ENCODE results near the gene CCDC138. TPM values are rescaled to one million over a fixed set of nuclear protein-coding genes. Genes with fewer than 3 reads are reported as not detected.
"Not testable (repeated sequence)": the region's sequence is repeated elsewhere in the genome, so short reads cannot be mapped to it uniquely, and the experiment has no call there.

Gene CCDC138, protein sequence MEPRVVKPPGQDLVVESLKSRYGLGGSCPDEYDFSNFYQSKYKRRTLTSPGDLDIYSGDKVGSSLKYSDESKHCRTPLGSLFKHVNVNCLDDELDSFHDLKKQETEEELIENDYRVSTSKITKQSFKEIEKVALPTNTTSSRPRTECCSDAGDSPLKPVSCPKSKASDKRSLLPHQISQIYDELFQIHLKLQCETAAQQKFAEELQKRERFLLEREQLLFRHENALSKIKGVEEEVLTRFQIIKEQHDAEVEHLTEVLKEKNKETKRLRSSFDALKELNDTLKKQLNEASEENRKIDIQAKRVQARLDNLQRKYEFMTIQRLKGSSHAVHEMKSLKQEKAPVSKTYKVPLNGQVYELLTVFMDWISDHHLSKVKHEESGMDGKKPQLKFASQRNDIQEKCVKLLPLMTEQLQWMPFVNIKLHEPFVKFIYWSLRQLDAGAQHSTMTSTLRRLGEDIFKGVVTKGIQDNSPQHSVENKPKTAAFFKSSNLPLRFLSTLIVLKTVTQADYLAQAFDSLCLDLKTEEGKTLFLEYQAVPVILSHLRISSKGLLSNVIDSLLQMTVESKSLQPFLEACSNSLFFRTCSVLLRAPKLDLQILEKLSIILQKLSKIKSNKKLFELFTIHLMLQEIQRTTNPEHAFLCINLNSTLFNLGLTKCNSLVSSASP
- total RNA-seq, result 1.2 TPM
- long read RNA-seq, result 0 reads

DNA sequence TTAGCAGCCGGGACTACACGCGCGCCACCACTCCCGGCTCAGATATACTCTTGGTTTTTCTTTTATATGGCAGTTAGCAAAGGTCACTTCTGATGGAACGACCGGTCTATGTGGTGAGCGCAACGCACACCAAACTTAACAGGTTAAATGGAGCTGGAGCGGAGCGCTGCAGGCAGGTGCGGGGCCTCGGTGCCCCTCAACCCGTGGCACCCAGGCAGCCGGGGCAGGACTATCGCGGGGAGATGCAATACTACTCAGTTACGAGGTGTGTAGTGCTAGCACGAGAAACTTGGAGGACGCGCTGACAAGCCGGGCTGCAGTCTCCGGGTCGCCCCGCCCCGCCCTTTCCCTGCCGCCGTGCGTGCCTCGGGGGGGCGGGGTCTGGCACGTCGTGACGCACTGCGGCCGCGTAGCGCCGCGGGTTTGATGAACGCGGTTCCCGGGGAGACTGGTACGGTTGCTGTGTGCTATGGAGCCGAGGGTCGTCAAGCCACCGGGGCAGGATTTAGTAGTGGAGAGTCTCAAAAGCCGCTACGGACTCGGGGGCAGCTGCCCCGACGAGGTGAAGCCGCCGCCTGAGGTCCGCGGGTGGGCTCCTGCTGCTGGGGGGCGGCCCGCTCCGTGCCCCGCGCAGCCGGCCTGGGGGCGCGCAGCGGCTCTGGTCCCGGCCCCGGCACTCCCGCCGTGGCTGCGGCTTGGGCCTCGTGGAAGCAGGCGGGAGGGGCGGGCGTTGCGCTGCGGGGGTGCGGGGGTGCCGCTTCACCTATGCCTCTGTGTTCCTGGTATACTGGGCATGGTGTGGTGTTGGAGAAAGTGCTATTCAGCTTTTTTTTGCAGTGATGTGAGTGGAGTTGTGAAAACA, at the start of gene CCDC138:
TSS of gene CCDC138 (plus strand) at position 418 of the 862 bp plus-strand sequence. CDS start at position 470, 52 bp downstream.
- intact Hi-C loops (cut with DNase I), result no loop called here
- peak; percentile 98 for ATAC-seq
- DNase-seq (ENCODE audit: missing footprints), result peak; percentile 97

DNA sequence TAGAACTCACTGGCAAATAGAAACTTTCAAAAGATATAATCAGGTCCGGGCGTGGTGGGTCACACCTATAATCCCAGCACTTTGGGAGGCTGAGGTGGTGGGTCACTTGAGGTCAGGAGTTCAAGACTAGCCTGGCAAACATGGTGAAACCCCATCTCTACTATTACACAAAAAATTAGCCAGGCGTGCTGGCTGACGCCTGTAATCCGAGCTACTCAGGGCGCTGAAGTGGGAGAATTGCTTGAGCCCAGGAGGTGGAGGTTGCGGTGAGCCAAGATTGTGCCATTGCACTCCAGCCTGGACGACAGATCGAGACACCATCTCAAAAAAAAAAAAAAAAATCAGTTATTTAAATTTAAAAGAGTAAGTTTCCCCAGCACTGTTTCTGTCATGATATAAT, 28.6 kb upstream of the CCDC138 start:
- intact Hi-C loops (cut with DNase I); ATAC-seq; DNase-seq (ENCODE audit: missing footprints): not testable (repeated sequence)

DNA sequence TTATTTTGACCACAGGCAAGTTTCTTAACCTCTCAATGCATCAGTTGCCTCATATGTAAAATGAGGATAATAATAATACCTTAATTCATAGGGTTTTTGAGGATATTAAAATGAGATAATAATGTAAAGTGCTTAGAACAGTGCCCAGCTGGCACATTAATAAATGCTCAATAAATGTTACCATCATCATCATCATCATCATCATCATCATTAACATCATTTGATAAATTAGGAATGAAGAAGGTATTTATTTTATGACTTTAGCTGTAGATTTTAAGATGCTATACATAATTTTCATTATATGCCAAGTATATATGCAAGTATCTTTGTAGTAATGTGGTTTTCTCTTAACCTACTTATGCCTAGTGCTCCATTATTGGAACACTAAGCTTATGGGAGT, 24.0 kb upstream of the CCDC138 start:
- intact Hi-C loops (cut with DNase I); DNase-seq (ENCODE audit: missing footprints); ATAC-seq: not testable (repeated sequence)

DNA sequence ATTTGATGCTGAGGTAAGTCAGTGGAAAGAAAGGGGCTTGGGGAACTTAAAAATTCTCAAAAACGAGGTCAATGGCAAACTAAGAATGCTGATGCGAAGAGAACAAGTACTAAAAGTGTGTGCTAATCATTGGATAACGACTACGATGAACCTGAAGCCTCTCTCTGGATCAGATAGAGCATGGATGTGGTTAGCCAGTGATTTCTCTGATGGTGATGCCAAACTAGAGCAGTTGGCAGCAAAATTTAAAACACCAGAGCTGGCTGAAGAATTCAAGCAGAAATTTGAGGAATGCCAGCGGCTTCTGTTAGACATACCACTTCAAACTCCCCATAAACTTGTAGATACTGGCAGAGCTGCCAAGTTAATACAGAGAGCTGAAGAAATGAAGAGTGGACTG, 19.9 kb upstream of the CCDC138 start:
- DNase-seq (ENCODE audit: missing footprints); ATAC-seq; intact Hi-C loops (cut with DNase I): not testable (repeated sequence)

DNA sequence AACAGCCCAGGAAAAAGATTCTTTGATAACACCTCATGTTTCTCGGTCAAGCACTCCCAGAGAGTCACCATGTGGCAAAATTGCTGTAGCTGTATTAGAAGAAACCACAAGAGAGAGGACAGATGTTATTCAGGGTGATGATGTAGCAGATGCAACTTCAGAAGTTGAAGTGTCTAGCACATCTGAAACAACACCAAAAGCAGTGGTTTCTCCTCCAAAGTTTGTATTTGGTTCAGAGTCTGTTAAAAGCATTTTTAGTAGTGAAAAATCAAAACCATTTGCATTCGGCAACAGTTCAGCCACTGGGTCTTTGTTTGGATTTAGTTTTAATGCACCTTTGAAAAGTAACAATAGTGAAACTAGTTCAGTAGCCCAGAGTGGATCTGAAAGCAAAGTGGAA, 18.7 kb upstream of the CCDC138 start:
- ATAC-seq; DNase-seq (ENCODE audit: missing footprints); intact Hi-C loops (cut with DNase I): not testable (repeated sequence)

DNA sequence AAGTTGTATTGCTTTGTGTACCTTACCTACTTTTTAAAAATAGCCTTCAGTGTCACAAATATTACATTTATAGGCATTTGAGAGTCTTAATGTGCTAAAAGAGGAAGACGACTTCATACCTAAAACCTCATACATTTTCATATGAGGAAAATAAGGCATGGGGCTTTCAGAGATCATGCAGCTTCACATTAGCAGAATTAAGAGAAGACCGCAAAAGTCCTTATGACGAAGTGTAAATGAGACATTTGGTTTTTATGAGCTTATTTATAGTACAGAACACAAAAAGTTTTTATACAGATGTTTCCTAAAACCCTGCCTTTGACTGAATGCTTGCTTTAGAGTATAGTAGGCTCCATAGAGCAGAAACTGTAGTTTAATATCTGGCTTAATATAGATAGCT, 10.1 kb upstream of the CCDC138 start:
- DNase-seq (ENCODE audit: missing footprints) (no peak), ATAC-seq (no peak)
- intact Hi-C loops (cut with DNase I), result no loop called here

DNA sequence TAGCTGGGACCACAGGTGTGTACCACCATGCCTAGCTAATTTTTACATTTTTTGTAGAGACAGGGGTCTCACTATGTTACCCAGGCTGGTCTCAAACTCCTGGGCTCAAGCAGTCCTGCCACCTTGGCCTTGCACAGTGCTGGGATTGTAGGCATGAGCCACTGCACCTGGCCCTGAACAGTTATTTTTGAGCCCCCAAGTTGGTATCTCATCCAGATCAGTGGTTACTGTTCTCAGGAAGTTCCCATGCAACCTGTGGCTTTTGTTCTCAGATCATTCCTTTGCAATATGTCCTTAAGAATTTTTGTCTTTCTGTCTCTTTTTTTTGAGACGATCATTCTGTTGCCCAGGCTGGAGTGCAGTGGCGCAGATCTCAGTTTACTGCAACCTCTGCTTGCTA, 7.7 kb upstream of the CCDC138 start:
- DNase-seq (ENCODE audit: missing footprints), result no peak
- intact Hi-C loops (cut with DNase I), result no loop called here
- ATAC-seq, result no peak

DNA sequence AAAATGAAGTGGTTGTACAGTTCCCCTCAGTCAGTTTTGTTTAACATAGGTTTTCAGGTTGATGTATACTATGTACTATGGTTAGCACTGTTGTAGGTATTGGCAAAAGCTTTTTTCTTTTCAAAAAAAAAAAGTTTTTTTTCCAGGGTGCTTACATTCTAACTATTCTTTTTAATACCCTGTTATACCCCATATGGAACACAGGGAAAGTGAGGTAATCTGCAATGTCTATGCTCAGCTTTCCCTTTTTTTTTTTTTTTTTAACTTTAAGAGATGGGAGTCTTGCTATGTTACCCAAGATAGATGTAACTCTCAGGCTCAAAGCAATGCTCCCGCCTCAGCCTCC, 590 bp upstream of the CCDC138 start:
- DNase-seq (ENCODE audit: missing footprints), result no peak
- intact Hi-C loops (cut with DNase I), result no loop called here
- no peak for ATAC-seq

DNA sequence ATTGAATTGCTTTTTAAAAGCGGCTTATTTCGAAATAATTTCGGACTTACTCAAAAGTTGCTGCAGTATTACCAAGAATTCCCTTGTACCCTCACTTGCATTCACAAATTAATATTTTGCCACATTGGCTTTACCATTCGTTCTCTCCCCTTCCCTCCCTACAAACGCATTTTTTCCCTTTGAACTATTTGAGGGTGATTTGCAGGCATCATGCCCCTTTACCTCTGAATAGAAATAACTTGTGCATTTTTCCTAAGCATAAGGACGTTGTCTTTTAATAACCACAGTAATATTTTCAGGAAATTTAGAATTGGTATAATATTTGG, 608 bp downstream of the CCDC138 start:
- no peak for ATAC-seq
- intact Hi-C loops (cut with DNase I), result no loop called here
- DNase-seq (ENCODE audit: missing footprints), result no peak

DNA sequence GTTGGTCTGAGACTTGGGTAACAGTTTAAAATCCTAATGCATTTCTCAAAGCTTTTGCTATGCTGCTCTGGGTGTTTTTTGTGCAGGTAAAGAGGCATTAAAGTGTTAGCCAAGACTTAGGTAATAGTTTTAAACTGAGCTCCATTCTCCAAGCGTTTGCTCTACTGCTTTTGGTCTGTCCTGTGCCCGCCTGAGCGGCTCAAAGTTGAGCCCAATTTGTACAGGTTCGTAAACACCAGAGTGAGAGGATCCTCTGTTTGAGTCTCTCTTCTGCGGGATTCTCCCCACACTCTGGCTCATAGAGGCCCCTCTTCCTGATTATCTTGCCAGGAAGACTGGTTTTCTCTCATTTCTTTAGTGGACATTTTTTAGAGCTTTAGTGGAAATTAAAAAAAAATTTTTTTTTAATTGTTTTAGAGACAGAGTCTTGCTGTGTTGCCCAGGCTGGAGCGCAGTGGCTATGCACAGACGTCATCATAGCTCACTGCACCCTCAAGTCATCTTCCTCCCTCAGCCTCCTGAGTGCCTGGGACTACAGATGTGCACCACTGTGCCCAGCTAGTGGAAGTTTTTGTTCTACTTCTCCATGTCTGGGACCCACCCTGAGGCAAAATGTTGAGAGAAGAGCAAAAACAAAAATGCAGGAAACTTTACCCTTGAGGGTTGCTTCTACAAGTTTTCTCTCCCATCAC, 16.6 kb downstream of the CCDC138 start:
- DNase-seq (ENCODE audit: missing footprints), result no peak
- intact Hi-C loops (cut with DNase I), result no loop called here

DNA sequence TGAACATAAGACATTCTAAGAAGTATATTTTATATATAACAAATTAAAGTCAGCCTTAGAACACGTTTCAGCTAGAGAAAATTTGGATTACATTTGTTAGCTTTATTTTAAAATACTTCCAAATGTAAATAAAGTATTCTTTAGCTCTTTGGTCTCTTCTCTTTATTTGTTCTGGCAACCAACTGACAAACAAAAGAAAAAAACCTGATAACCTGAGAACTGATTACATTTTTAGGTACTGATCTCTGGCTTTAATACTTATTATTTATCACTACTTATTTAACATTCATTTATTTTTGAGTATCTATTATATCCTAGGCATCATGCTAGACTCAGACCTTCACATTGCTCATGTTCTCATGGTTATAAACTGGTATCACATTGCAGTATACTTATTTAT, 18.5 kb downstream of the CCDC138 start:
- intact Hi-C loops (cut with DNase I), result no loop called here
- DNase-seq (ENCODE audit: missing footprints) (no peak), ATAC-seq (no peak)

More for the DNA sequence above, 16.6 kb downstream of the CCDC138 start:
- no peak for ATAC-seq

DNA sequence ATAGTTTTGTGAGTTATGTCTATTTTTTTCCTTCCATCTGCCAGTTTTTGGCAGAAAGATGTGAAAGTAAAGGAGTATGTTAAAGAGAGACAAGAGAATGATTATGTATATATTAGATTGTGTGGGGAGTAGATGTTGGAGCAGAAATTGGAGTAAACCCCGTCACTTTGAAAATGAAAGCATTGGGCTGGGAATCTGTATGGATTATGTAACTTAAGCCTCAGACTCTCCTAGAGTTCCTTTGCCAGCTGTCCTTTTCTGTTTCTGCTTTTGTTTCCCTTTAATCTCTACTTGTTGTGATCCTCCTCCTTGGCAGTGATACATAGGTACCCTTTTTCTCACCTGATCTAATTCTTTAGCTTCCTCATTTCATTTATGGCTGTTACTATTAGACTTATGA, 19.2 kb downstream of the CCDC138 start:
- ATAC-seq (no peak), DNase-seq (ENCODE audit: missing footprints) (no peak)
- intact Hi-C loops (cut with DNase I), result no loop called here

DNA sequence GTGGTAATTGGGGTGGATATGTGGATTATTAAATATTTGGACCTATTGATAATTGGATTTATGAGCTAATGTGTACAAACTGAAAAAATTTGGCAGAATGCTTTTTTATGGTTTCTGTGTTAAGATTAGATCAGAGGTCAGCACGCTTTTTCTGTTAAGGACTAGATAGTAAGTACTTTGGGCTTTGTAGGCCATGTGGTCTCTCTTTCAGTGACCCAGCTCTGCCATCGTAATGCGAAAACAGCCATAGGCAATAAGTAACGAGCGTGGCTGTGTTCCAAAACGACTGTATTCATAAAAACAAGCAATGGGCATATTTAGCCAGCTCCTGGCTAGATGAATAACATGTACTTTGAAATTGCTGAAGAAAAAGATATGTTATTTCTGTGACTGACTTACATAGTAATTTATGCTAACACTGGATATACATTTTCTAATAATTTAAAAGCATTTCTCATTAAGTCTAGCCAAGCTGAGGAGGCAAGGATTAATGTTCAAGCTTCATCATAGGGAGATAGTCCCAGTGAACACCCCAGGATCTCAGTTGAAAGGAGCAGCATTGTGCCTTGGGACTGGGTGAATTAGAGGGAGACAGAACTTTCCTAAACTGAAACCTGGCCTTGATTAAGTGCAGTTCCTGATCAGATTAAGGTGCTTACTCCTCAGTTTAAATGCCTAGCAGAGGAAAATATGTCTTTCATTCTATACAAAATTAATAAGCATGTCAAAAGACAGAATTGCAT, 20.0 kb downstream of the CCDC138 start:
- intact Hi-C loops (cut with DNase I), result no loop called here
- DNase-seq (ENCODE audit: missing footprints), result no peak
- no peak for ATAC-seq

DNA sequence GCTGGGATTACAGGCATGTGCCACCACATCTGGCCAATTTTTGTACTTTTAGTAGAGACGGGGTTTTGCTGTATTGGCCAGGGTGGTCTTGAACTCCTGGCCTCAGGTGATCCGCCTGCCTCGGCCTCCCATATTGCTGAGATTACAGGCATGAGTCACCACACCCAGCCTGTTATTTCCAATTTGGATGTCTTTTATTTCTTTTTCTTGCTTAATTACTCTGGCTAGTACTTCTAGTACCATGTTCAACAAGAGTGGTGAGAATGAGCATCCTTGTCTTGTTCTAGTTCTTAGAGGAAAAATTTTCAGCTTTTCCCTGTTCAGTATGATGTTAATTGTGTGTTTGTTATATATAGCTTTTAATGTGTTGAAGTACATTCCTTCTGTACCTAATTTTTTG, 23.4 kb downstream of the CCDC138 start:
- intact Hi-C loops (cut with DNase I), result no loop called here
- no peak for ATAC-seq
- DNase-seq (ENCODE audit: missing footprints), result no peak

DNA sequence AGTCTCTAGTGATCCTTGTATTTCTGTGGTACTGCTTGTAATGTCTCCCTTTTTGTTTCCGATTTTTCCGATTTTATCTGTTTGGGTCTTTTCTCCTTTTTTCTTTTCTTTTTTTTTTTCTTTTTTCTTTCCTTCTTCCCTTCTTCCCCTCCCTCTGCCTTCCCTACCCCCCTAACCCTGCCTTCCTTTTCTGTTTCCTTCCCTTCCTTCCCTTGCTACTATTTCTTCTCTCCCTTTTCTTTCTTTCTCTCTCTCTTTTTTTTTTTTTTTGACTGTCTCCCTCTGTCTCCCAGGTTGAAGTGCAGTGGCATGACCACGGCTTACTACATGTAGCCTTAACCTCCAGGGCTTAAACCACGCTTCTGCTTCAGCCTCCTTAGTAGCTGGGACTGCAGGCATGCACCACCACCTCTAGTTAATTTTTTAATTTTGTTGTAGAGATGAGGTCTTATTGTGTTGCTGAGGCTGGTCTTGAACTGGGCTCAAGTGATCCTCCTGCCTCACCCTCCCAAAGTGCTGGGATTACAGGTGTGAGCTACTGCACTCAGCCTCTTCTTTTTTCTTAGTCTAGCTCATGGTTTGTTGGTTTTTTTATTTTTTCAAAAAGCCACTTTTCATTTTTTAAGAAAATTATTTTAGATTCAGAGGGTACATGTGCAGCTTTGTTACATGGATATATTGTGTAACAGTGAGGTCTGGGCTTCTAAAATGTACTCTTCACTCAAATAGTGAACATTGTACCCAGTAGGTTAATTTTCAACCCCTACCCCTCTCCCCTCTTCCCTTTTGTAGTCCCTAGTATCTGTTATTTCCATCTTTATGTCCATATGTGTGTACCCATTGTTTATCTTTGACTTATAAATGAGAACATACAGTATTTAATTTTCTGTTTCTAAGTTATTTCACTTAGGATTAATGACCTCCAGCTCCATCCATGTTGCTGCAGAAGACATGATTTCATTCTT, 24.7 kb downstream of the CCDC138 start:
- ATAC-seq, result no peak
- intact Hi-C loops (cut with DNase I), result no loop called here
- no peak for DNase-seq (ENCODE audit: missing footprints)

DNA sequence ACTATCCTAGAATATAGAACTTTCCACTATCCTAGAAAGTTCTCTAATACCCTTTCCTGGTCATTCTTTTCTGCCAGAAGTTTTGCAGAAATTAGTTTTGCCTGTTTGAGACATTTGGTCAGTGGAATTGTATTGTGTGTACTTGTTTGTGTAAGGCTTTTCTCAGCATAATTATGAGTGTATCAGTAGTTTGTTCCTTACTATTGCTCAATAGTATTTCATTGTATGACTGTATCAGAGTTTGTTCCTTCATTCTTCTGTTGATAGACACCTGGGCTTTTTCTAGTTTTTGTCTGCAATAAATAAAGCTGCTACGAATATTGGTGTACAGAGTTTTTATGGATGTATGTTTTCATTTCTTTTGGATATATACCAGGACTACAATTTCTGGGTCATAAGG, 27.2 kb downstream of the CCDC138 start:
- ATAC-seq (no peak), DNase-seq (ENCODE audit: missing footprints) (no peak)
- intact Hi-C loops (cut with DNase I), result no loop called here

DNA sequence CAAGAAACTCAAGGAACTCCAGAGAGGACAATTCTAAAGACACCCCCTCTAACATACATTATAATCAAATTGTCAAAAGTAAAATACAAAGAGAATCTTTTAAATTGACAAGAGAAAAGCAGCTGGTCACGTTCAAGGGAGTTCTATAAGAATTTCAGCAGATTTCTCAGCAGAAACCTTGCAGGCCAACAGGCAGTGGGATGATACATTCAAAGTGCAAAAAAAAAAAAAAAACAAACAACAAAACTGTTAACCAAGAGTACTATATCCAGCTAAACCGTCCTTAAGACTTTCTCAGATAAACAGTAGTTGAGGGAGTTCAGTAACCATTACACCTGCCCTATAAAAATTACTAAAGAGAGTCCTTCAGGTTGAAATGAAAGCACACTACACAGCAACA, 33.9 kb downstream of the CCDC138 start:
- intact Hi-C loops (cut with DNase I), result no loop called here
- DNase-seq (ENCODE audit: missing footprints), result no peak
- no peak for ATAC-seq
